ENCODE results near the gene DAPL1. TPM values are rescaled to one million over a fixed set of nuclear protein-coding genes. Genes with fewer than 3 reads are reported as not detected.
A peak's percentile ranks its signal among the peaks of the same experiment; 100 is the strongest.

Gene DAPL1
- total RNA-seq, 1 experiment from 2014 or later = not detected

DNA sequence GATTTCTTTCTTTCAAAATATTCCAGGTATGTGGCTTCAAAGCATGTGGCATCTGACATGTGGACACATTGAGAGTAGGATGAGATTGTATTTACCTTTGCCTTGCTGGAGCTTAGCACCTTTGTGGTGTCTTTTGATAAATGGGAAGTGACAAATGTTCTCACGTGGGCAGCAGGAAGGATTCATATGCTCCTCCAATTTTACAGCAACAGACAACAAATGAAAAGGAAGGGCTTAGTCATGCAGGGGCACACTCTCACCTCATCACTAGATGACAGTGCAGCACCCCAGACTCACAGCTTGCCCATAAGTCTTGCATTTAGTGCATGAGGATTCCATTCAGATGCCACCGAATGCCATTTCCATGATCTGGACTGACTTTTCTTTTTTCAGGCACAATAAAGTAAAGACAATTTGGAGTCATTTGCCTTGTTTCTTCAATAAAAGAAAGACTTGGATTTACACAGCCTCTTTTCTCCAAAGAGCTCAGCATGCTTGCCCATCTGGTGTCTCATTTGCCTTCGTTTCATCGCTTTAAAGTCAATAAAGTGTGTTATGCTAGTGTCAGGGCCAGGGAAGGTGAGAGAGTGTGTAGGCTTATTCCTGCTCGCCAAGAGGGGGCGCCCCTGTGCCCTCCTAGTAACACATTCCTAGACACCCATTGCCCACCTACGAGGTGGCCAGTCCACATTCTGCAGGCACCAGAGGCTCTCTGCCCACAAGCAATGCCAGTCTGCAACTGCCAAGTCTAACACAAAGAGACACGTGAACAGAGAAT is 39.6 kb upstream of the DAPL1 start:
- Mint-ChIP-seq H3K9me3 (ENCODE audit: unreplicated experiment) (no peaks in the 10 kb centered on the region), H3K4me3 (ENCODE audit: unreplicated experiment) (no peak overlapping the region), H3K4me1 (ENCODE audit: insufficient read depth, unreplicated experiment) (no peaks in the 10 kb centered on the region), H3K27me3 (ENCODE audit: insufficient read depth, unreplicated experiment) (peaks cover 13% of the 10 kb centered on the region), H3K27ac (ENCODE audit: low read depth, unreplicated experiment) (no peak overlapping the region), H3K36me3 (ENCODE audit: insufficient read depth, unreplicated experiment) (no peaks in the 10 kb centered on the region)
- POLR2A ChIA-PET = interaction anchor here (0.5 to 1.4 kb wide), 3 partner anchors 130 to 1272 kb away, joined by 3 to 4 read pairs (median 3); no protein-coding TSS in a partner anchor
- BruUV-seq (replicated peaks) = no TSS peak
- intact Hi-C loops (cut with micrococcal nuclease) = loop anchor here (10.0 kb wide), 3 partner anchors 211 to 1261 kb away; no protein-coding TSS in a partner anchor
- CTCF ChIA-PET = interaction anchor here (0.5 to 17.9 kb wide), 32 partner anchors 12 to 1453 kb away, joined by 3 to 435 read pairs (median 6); partner anchors contain the start of genes CCDC148 and PKP4
- TF ChIP-seq, protein P1, sequence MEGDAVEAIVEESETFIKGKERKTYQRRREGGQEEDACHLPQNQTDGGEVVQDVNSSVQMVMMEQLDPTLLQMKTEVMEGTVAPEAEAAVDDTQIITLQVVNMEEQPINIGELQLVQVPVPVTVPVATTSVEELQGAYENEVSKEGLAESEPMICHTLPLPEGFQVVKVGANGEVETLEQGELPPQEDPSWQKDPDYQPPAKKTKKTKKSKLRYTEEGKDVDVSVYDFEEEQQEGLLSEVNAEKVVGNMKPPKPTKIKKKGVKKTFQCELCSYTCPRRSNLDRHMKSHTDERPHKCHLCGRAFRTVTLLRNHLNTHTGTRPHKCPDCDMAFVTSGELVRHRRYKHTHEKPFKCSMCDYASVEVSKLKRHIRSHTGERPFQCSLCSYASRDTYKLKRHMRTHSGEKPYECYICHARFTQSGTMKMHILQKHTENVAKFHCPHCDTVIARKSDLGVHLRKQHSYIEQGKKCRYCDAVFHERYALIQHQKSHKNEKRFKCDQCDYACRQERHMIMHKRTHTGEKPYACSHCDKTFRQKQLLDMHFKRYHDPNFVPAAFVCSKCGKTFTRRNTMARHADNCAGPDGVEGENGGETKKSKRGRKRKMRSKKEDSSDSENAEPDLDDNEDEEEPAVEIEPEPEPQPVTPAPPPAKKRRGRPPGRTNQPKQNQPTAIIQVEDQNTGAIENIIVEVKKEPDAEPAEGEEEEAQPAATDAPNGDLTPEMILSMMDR (IDR thresholded peaks at IDR 0.05; ENCODE audit: unreplicated experiment) = peak; percentile 25
- peak; percentile 30 for DNase-seq (ENCODE audit: unreplicated experiment)

DNA sequence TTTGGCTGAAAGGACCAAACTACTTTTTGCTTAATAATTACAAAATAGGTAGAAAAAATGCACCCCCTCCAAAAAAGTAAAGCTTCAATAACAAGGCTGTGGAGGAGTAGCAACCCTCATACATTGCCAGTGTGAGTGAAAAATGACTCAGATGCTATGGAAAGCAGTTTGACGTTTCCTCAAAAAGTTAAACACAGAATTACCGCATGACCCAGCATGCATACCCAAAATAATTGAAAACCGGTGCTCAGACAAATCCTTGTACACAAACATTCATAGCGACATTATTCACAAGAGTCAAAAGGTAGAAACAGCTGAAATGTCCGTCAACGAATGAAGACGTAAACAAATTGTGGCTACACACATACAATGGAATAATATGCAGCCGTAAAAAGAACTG is 38.8 kb upstream of the DAPL1 start:
- Mint-ChIP-seq H3K4me3 (ENCODE audit: unreplicated experiment) (no peak overlapping the region), H3K9me3 (ENCODE audit: unreplicated experiment) (no peaks in the 10 kb centered on the region), H3K27ac (ENCODE audit: low read depth, unreplicated experiment) (no peak overlapping the region), H3K4me1 (ENCODE audit: insufficient read depth, unreplicated experiment) (peaks cover 1% of the 10 kb centered on the region), H3K27me3 (ENCODE audit: insufficient read depth, unreplicated experiment) (peaks cover 5% of the 10 kb centered on the region), H3K36me3 (ENCODE audit: insufficient read depth, unreplicated experiment) (no peaks in the 10 kb centered on the region)
- TF ChIP-seq, protein P1 (IDR thresholded peaks at IDR 0.05; ENCODE audit: unreplicated experiment) = no peak
- POLR2A ChIA-PET = interaction anchor here (0.5 to 1.4 kb wide), 2 partner anchors 129 to 1273 kb away, joined by 3 to 4 read pairs; no protein-coding TSS in a partner anchor
- BruUV-seq (replicated peaks) = no TSS peak
- DNase-seq (ENCODE audit: unreplicated experiment) = no peak
- CTCF ChIA-PET = interaction anchor here (0.6 to 17.9 kb wide), 6 partner anchors 13 to 733 kb away, joined by 3 to 435 read pairs (median 66); no protein-coding TSS in a partner anchor
- intact Hi-C loops (cut with micrococcal nuclease) = loop anchor here (10.0 kb wide), 3 partner anchors 212 to 1262 kb away; no protein-coding TSS in a partner anchor

DNA sequence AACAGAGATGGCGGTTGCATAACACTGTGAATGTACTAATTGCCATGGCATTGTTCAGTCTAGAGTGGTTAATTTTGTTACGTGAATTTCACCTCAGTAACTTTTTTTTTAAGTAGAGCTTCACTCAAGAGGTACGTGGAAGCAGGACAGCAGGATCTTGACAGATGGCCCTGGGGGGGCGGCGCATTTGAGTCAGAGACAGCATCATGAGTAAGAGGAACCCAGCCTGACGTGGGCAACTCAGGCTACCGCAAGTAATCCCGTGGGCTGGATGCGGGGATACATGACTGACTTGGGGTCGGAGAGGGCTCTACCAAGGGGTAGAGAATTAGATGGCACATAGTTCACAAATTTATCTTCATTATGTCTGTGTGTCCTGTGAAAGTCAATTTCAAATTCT is 38.1 kb upstream of the DAPL1 start:
- intact Hi-C loops (cut with micrococcal nuclease) = loop anchor here (10.0 kb wide), 3 partner anchors 212 to 1262 kb away; no protein-coding TSS in a partner anchor
- no peak for DNase-seq (ENCODE audit: unreplicated experiment)
- Mint-ChIP-seq H3K4me1 (ENCODE audit: insufficient read depth, unreplicated experiment) (peaks cover 7% of the 10 kb centered on the region), H3K36me3 (ENCODE audit: insufficient read depth, unreplicated experiment) (no peaks in the 10 kb centered on the region), H3K27me3 (ENCODE audit: insufficient read depth, unreplicated experiment) (no peaks in the 10 kb centered on the region), H3K9me3 (ENCODE audit: unreplicated experiment) (no peaks in the 10 kb centered on the region), H3K4me3 (ENCODE audit: unreplicated experiment) (no peak overlapping the region), H3K27ac (ENCODE audit: low read depth, unreplicated experiment) (no peak overlapping the region)
- no TSS peak for BruUV-seq (replicated peaks)
- ChIA-PET POLR2A (no interaction called here), CTCF (interaction anchor here (1.0 to 17.9 kb wide), 4 partner anchors 13 to 734 kb away, joined by 3 to 435 read pairs (median 218); no protein-coding TSS in a partner anchor)
- TF ChIP-seq, protein P1 (IDR thresholded peaks at IDR 0.05; ENCODE audit: unreplicated experiment) = no peak

DNA sequence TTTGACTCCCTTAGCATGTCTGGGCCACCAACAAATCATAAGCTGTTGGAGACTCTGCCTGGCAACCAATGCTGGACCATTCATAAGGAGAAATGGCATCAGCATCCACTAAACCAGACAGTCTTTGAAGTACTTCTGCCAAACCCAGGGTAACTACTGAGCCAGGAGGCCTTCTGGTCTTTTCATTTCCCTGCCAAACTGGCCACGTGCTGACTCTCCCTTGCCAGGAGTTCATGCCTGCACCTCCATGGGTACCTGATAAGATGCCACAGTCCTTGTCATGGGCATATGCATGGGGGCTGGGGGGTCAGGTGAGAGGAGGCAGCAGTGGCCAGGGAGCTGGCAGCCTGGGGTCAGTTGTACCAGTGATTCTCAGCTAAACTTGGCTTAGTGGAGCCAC is 34.2 kb upstream of the DAPL1 start:
- ChIA-PET CTCF (interaction anchor here (0.5 to 5.1 kb wide), 12 partner anchors 9 to 750 kb away, joined by 3 to 40 read pairs (median 4); no protein-coding TSS in a partner anchor), POLR2A (interaction anchor here (0.6 to 1.8 kb wide), 9 partner anchors 10 to 886 kb away, joined by 3 to 6 read pairs (median 4); no protein-coding TSS in a partner anchor)
- peak; percentile 35 for DNase-seq (ENCODE audit: unreplicated experiment)
- Mint-ChIP-seq H3K27me3 (ENCODE audit: insufficient read depth, unreplicated experiment) (no peaks in the 10 kb centered on the region), H3K36me3 (ENCODE audit: insufficient read depth, unreplicated experiment) (no peaks in the 10 kb centered on the region), H3K9me3 (ENCODE audit: unreplicated experiment) (no peaks in the 10 kb centered on the region), H3K4me3 (ENCODE audit: unreplicated experiment) (no peak overlapping the region), H3K4me1 (ENCODE audit: insufficient read depth, unreplicated experiment) (peaks cover 7% of the 10 kb centered on the region), H3K27ac (ENCODE audit: low read depth, unreplicated experiment) (no peak overlapping the region)
- intact Hi-C loops (cut with micrococcal nuclease) = no loop called here
- TF ChIP-seq, protein P1 (IDR thresholded peaks at IDR 0.05; ENCODE audit: unreplicated experiment) = no peak
- BruUV-seq (replicated peaks) = no TSS peak
